H9 (cell line): Measurements from ENCODE around the gene DUSP11. TPM values are rescaled to one million over a fixed set of nuclear protein-coding genes. Genes with fewer than 3 reads are reported as not detected.

Experiments used
- DNase-seq: peaks from one replicate; pipeline ENCODE4 v3.0.0-alpha.2; 2017
- H2AFZ ChIP-seq: one replicate; pipeline ENCODE4 v1.6.1; 2013; ENCODE audit warnings: mild to moderate bottlenecking, low read length, control low read depth, moderate library complexity
- H2AK5ac ChIP-seq: 2 replicates; pipeline ENCODE4 v1.6.1; 2013; ENCODE audit warnings: low read length, control low read depth, mixed read lengths; ENCODE audit not compliant: insufficient read length
- H2BK120ac ChIP-seq: one replicate; pipeline ENCODE4 v1.6.1; 2013; ENCODE audit warnings: low read depth, mild to moderate bottlenecking, low read length, control low read depth, inconsistent platforms; ENCODE audit not compliant: poor library complexity, severe bottlenecking
- H2BK12ac ChIP-seq: 2 replicates; pipeline ENCODE4 v1.6.1; 2013; ENCODE audit warnings: low read length, control low read depth, mixed read lengths, low read depth; ENCODE audit not compliant: insufficient read length
- H2BK15ac ChIP-seq: 2 replicates; pipeline ENCODE4 v1.6.1; 2013; ENCODE audit warnings: low read depth, low read length, control low read depth
- H2BK20ac ChIP-seq: one replicate; pipeline ENCODE4 v1.6.1; 2013; ENCODE audit warnings: low read depth, mild to moderate bottlenecking, low read length, control low read depth, inconsistent platforms; ENCODE audit not compliant: poor library complexity, severe bottlenecking
- H2BK5ac ChIP-seq: 2 replicates; pipeline ENCODE4 v1.6.1; 2013; ENCODE audit warnings: low read length, control low read depth, mixed read lengths; ENCODE audit not compliant: insufficient read length
- H3K14ac ChIP-seq: 2 replicates; pipeline ENCODE4 v1.6.1; 2013; ENCODE audit warnings: low read length, control low read depth; ENCODE audit not compliant: insufficient read depth
- H3K18ac ChIP-seq: 2 replicates; pipeline ENCODE4 v1.6.1; 2013; ENCODE audit warnings: low read depth, mild to moderate bottlenecking, mixed read lengths, low read length, control low read depth; ENCODE audit not compliant: insufficient read length
- H3K23ac ChIP-seq: 2 replicates; pipeline ENCODE4 v1.6.1; 2013; ENCODE audit warnings: low read length, control low read depth, mixed read lengths, low read depth; ENCODE audit not compliant: insufficient read length
- H3K23me2 ChIP-seq: 2 replicates; pipeline ENCODE4 v1.6.1; 2013; ENCODE audit warnings: low read depth, mild to moderate bottlenecking, mixed read lengths, low read length, control low read depth; ENCODE audit not compliant: insufficient read length, poor library complexity, severe bottlenecking
- H3K27ac ChIP-seq: 2 replicates; pipeline ENCODE4 v1.5.1; 2013; ENCODE audit warnings: low read length, control low read depth, mixed read lengths, low read depth; ENCODE audit not compliant: insufficient read length
- H3K27me3 ChIP-seq: 2 replicates; pipeline ENCODE4 v1.6.1; 2013; ENCODE audit warnings: low read length, control low read depth, inconsistent platforms; ENCODE audit not compliant: insufficient read depth
- H3K4ac ChIP-seq: 2 replicates; pipeline ENCODE4 v1.6.1; 2013; ENCODE audit warnings: low read depth, mild to moderate bottlenecking, control low read depth, inconsistent platforms, low read length, moderate library complexity
- H3K4me1 ChIP-seq: 2 replicates; pipeline ENCODE4 v1.6.1; 2013; ENCODE audit warnings: low read length, control low read depth, inconsistent platforms; ENCODE audit not compliant: insufficient read depth
- H3K4me2 ChIP-seq: 2 replicates; pipeline ENCODE4 v1.6.1; 2013; ENCODE audit warnings: low read length, control low read depth, mixed read lengths; ENCODE audit not compliant: insufficient read length, insufficient read depth
- H3K56ac ChIP-seq: 2 replicates; pipeline ENCODE4 v1.6.1; 2013; ENCODE audit warnings: low read depth, mild to moderate bottlenecking, mixed read lengths, low read length, control low read depth; ENCODE audit not compliant: insufficient read length
- H3K79me1 ChIP-seq: 2 replicates; pipeline ENCODE4 v1.6.1; 2013; ENCODE audit warnings: low read depth, mild to moderate bottlenecking, moderate library complexity, low read length, control low read depth, inconsistent platforms; ENCODE audit not compliant: insufficient read depth, poor library complexity, severe bottlenecking
- H3K79me2 ChIP-seq: 2 replicates; pipeline ENCODE4 v1.6.1; 2013; ENCODE audit warnings: low read length, control low read depth, inconsistent platforms; ENCODE audit not compliant: insufficient read depth
- H3K9ac ChIP-seq: 2 replicates; pipeline ENCODE4 v1.6.1; 2013; ENCODE audit warnings: low read length, control low read depth, mixed read lengths; ENCODE audit not compliant: insufficient read length; ENCODE audit errors: extremely low read depth
- H3K9me3 ChIP-seq: one replicate; pipeline ENCODE4 v1.6.1; 2013; ENCODE audit warnings: low read depth, low read length, inconsistent platforms; ENCODE audit not compliant: control insufficient read depth
- H3T11ph ChIP-seq: one replicate; pipeline ENCODE4 v1.6.1; 2013; ENCODE audit warnings: mild to moderate bottlenecking, low read length, control low read depth, inconsistent platforms
- H4K20me1 ChIP-seq: one replicate; pipeline ENCODE4 v1.6.1; 2013; ENCODE audit not compliant: control insufficient read depth, insufficient read length, insufficient read depth
- H4K5ac ChIP-seq: 2 replicates; pipeline ENCODE4 v1.6.1; 2013; ENCODE audit warnings: low read depth, mild to moderate bottlenecking, mixed read lengths, low read length, control low read depth; ENCODE audit not compliant: insufficient read length
- H4K8ac ChIP-seq: replicated peaks from 2 replicates; pipeline ENCODE4 v1.6.1; 2013; ENCODE audit warnings: low read length, control low read depth, mixed read lengths, low read depth; ENCODE audit not compliant: insufficient read length
- H4K91ac ChIP-seq: 2 replicates; pipeline ENCODE4 v1.6.1; 2013; ENCODE audit warnings: low read depth, mild to moderate bottlenecking, moderate library complexity, mixed read lengths, low read length, control low read depth; ENCODE audit not compliant: insufficient read length
- H3K27ac Mint-ChIP-seq, 3 experiments: 2 replicates in 2 of 3; 3 replicates in 1 of 3; pipeline ENCODE4 v1.8.0; 2020 to 2021; ENCODE audit warnings: mixed read lengths in 3 of 3, mild to moderate bottlenecking in 1 of 3, moderate library complexity in 1 of 3
- H3K27me3 Mint-ChIP-seq: 2 replicates; pipeline ENCODE4 v1.8.0; 2021; ENCODE audit warnings: low read depth, mild to moderate bottlenecking, moderate library complexity, mixed read lengths
- H3K36me3 Mint-ChIP-seq, 3 experiments: 2 replicates in 2 of 3; 3 replicates in 1 of 3; pipeline ENCODE4 v1.8.0; 2020 to 2021; ENCODE audit warnings: low read depth in 3 of 3, mixed read lengths in 3 of 3; ENCODE audit not compliant: insufficient read depth in 1 of 3
- H3K4me1 Mint-ChIP-seq, 2 experiments: 2 replicates each; pipeline ENCODE4 v1.8.0; 2020; ENCODE audit warnings: mixed read lengths in 2 of 2
- H3K4me3 Mint-ChIP-seq, 2 experiments: 2 replicates in 1 of 2; 3 replicates in 1 of 2; pipeline ENCODE4 v1.8.0; 2020 to 2021; ENCODE audit warnings: mild to moderate bottlenecking in 2 of 2, mixed read lengths in 2 of 2, moderate library complexity in 1 of 2
- H3K9me3 Mint-ChIP-seq, 2 experiments: 2 replicates in 1 of 2; 3 replicates in 1 of 2; pipeline ENCODE4 v1.8.0; 2020; ENCODE audit warnings: mild to moderate bottlenecking in 2 of 2, mixed read lengths in 2 of 2, moderate library complexity in 1 of 2
- CTCF ChIP-seq: fragments of 200-600 bp; sonication (generic); conservative IDR thresholded peaks from 3 replicates; pipeline ENCODE4 v1.8.0; 2021; ENCODE audit warnings: antibody characterized with exemption, mild to moderate bottlenecking
- whole genome bisulfite sequencing: extraction: QIAGEN DNeasy Blood & Tissue Kit; methylation state at CpG from one replicate; pipeline ENCODE4 v1.1.7; 2013; ENCODE audit warnings: missing lambda C conversion rate, low lambda C conversion rate, mixed read lengths; ENCODE audit not compliant: insufficient read length; ENCODE audit errors: extremely low coverage; 5-methylcytosine and 5-hydroxymethylcytosine counted together
- total RNA-seq: library from RNA; stranded (reverse); gene quantifications from 2 replicates; pipeline ENCODE4 v1.2.1, GENCODE V29; 2021

DUSP11 gene
- total RNA-seq, 1 experiment from 2014 or later = 21.4 TPM

DNA sequence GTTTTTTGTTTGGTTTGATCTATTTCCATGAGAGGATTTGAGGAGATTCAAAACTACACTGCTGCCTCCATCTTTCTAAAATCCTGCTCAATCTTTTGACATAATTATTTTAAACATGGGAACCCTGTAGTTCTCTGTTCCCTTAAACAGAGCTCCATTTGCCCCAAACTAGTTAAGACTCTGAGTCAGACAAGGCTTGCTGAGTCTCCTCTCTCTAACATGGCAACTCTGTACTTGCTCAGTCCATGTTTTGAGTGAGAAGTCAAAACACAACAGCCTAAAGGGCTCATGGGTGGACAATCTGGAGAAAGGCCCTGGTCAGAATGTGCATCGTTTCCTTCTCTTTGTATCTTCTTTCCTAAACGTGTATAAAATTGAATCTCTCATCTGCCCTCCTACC is 41.8 kb upstream of the DUSP11 start:
- Histone ChIP-seq H2AFZ (no peak overlapping the region), H3K27me3 (no peaks in the 10 kb centered on the region), H2BK15ac (no peak overlapping the region), H3K27ac (no peak overlapping the region), H2BK120ac (no peak overlapping the region), H4K20me1 (no peaks in the 10 kb centered on the region), H3K4me2 (no peak overlapping the region), H4K8ac (no peak overlapping the region), H2AK5ac (no peak overlapping the region), H2BK12ac (no peak overlapping the region), H3K9ac (no peak overlapping the region), H3K23ac (no peak overlapping the region), H3K14ac (no peak overlapping the region), H2BK5ac (no peak overlapping the region), H3K79me1 (no peaks in the 10 kb centered on the region), H2BK20ac (no peak overlapping the region), H3K56ac (no peak overlapping the region), H3K79me2 (no peaks in the 10 kb centered on the region), H3K23me2 (no peaks in the 10 kb centered on the region), H4K5ac (no peak overlapping the region), H4K91ac (no peak overlapping the region), H3K9me3 (no peaks in the 10 kb centered on the region), H3K18ac (no peak overlapping the region), H3K4ac (no peak overlapping the region), H3K4me1 (no peaks in the 10 kb centered on the region; the same call in 1 of the 2 replicates), H3T11ph (no peak overlapping the region)
- Mint-ChIP-seq H3K9me3 (no peaks in the 10 kb centered on the region), H3K27ac (no peak overlapping the region), H3K4me3 (no peak overlapping the region), H3K27me3 (peaks cover 28% of the 10 kb centered on the region), H3K36me3 (no peaks in the 10 kb centered on the region), H3K4me1 (peaks cover 6 to 10% of the 10 kb centered on the region in 2 experiments)
- WGBS = no CpG with 5 or more reads among the region's 2 CpGs
- TF ChIP-seq CTCF = no peak
- DNase-seq = no peak
